Caco-2 (cell line): Measurements from ENCODE around the gene TCF12. TPM values are rescaled to one million over a fixed set of nuclear protein-coding genes. Genes with fewer than 3 reads are reported as not detected.

Source experiments
- BruUV-seq: library from RNA; stranded (reverse); fragments of 400-500 nt; replicated peaks from 2 replicates; lab custom pipeline; 2021; lab: Mats Ljungman, UMichigan
- CTCF ChIA-PET: fragments of 300-600 bp; sonication (Branson Sonifier 250); formaldehyde crosslinking; loops from one replicate; lab custom pipeline; 2022; ENCODE audit warnings: antibody characterized with exemption; lab: Charles Lee
- POLR2A ChIA-PET: fragments of 300-600 bp; sonication (Branson Sonifier 250); formaldehyde crosslinking; loops from one replicate; lab custom pipeline; 2022; ENCODE audit warnings: antibody characterized with exemption; lab: Charles Lee
- DNase-seq, 2 experiments: peaks; one replicate each; pipeline versions ENCODE4 v3.0.0 to v3.0.0-alpha.2; 2020 to 2022
- H3K27me3 ChIP-seq: replicated peaks from 2 replicates; pipeline ENCODE4 v1.6.0; 2011; ENCODE audit warnings: low read length; ENCODE audit not compliant: control insufficient read depth, insufficient read depth
- H3K36me3 ChIP-seq: 2 replicates; pipeline ENCODE4 v1.5.1; 2011; ENCODE audit warnings: low read length; ENCODE audit not compliant: control insufficient read depth, insufficient read depth
- H3K4me1 ChIP-seq: fragments of 250-450 bp; sonication (Bioruptor Pico); 2 replicates; pipeline ENCODE4 v1.5.1; 2020; ENCODE audit warnings: mild to moderate bottlenecking
- H3K4me3 ChIP-seq: 2 replicates; pipeline ENCODE4 v1.5.1; 2011; ENCODE audit warnings: low read depth, mild to moderate bottlenecking, control low read depth, low read length
- H3K9me3 ChIP-seq: fragments of 250-450 bp; sonication (Bioruptor Pico); 2 replicates; pipeline ENCODE4 v1.5.1; 2020; ENCODE audit warnings: mild to moderate bottlenecking, moderate library complexity
- H3K27ac Mint-ChIP-seq: one replicate; pipeline ENCODE4 v1.8.0; 2022; ENCODE audit warnings: mixed read lengths; ENCODE audit not compliant: unreplicated experiment
- H3K27me3 Mint-ChIP-seq: one replicate; pipeline ENCODE4 v1.8.0; 2022; ENCODE audit warnings: mixed read lengths; ENCODE audit not compliant: insufficient read depth, unreplicated experiment
- H3K36me3 Mint-ChIP-seq: one replicate; pipeline ENCODE4 v1.8.0; 2022; ENCODE audit warnings: mild to moderate bottlenecking, mixed read lengths; ENCODE audit not compliant: insufficient read depth, unreplicated experiment
- H3K4me1 Mint-ChIP-seq: one replicate; pipeline ENCODE4 v1.8.0; 2022; ENCODE audit warnings: low read depth, mixed read lengths; ENCODE audit not compliant: unreplicated experiment
- H3K4me3 Mint-ChIP-seq: one replicate; pipeline ENCODE4 v1.8.0; 2022; ENCODE audit warnings: mild to moderate bottlenecking, moderate library complexity, mixed read lengths; ENCODE audit not compliant: unreplicated experiment
- H3K9me3 Mint-ChIP-seq: one replicate; pipeline ENCODE4 v1.8.0; 2022; ENCODE audit warnings: mixed read lengths; ENCODE audit not compliant: unreplicated experiment
- intact Hi-C: fragments of 100-400 bp; cut with micrococcal nuclease; formaldehyde crosslinking; loops from one replicate; pipeline ENCODE4 v1.10.0; 2022; ENCODE audit not compliant: unreplicated experiment
- total RNA-seq: library from RNA; stranded (reverse); gene quantifications from 2 replicates; pipeline ENCODE4 v1.2.3, GENCODE V29; 2022
- TF ChIP-seq, protein P1 (sequence below), 2 experiments: fragments of 200-600 bp in 1 of 2; IDR thresholded peaks; 1 replicate in 1 of 2; 2 replicates in 1 of 2; pipeline versions ENCODE4 v1.5.1 to v1.8.0; 2011 to 2022; ENCODE audit warnings: antibody characterized with exemption in 1 of 2, control low read depth in 1 of 2, inconsistent platforms in 1 of 2, low read depth in 1 of 2, low read length in 1 of 2, mild to moderate bottlenecking in 1 of 2, moderate library complexity in 1 of 2; ENCODE audit not compliant: insufficient read depth in 1 of 2, severe bottlenecking in 1 of 2, unreplicated experiment in 1 of 2

TCF12 gene
- total RNA-seq, 1 experiment from 2014 or later, result 64.4 TPM

- no peaks in the 10 kb centered on the region for H3K9me3 Mint-ChIP-seq
- H3K36me3 Mint-ChIP-seq, result peaks cover 33% of the 10 kb centered on the region
- Histone ChIP-seq H3K4me1 (no peaks in the 10 kb centered on the region), H3K36me3 (no peaks in the 10 kb centered on the region; the same call in 1 of the 2 replicates), H3K9me3 (no peaks in the 10 kb centered on the region), H3K4me3 (no peak overlapping the region), H3K27me3 (no peaks in the 10 kb centered on the region)
- no peak overlapping the region for H3K27ac Mint-ChIP-seq
- no peaks in the 10 kb centered on the region for H3K27me3 Mint-ChIP-seq
- no peak for DNase-seq
- TF ChIP-seq, protein P1, sequence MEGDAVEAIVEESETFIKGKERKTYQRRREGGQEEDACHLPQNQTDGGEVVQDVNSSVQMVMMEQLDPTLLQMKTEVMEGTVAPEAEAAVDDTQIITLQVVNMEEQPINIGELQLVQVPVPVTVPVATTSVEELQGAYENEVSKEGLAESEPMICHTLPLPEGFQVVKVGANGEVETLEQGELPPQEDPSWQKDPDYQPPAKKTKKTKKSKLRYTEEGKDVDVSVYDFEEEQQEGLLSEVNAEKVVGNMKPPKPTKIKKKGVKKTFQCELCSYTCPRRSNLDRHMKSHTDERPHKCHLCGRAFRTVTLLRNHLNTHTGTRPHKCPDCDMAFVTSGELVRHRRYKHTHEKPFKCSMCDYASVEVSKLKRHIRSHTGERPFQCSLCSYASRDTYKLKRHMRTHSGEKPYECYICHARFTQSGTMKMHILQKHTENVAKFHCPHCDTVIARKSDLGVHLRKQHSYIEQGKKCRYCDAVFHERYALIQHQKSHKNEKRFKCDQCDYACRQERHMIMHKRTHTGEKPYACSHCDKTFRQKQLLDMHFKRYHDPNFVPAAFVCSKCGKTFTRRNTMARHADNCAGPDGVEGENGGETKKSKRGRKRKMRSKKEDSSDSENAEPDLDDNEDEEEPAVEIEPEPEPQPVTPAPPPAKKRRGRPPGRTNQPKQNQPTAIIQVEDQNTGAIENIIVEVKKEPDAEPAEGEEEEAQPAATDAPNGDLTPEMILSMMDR (IDR thresholded peaks at IDR 0.05; ENCODE audit: insufficient read depth in 1 of 2, low read depth in 1 of 2, low read length in 1 of 2, severe bottlenecking in 1 of 2, unreplicated experiment in 1 of 2), result no peak
- ChIA-PET CTCF (no interaction called here), POLR2A (no interaction called here)
- BruUV-seq, result no TSS peak
- no peaks in the 10 kb centered on the region for H3K4me1 Mint-ChIP-seq
- intact Hi-C loops, result no loop called here
- no peak overlapping the region for H3K4me3 Mint-ChIP-seq
These were observed 271.0 kb downstream of the TCF12 start for GRCh38 chr15:57189466-57189865.

DNA sequence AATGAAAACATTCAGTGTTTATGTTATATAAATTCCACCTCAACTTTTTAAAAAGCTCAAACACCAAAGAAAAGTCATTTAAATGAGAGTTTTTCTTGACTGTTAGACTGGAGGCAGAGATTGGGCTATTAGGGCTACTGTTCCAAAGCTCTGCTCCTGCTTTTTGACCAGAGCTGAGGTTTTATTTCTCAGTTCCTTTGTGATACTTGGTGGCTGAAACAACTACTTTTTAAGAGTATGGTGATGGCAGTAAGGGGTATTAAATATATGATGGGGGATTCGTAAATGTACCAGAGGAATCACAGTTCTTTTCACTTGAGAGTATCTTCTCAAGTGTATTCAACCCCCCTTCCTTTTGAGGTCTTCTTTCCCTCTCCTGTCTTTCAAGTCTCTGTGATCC lies 271.8 kb downstream of the TCF12 start:
- Mint-ChIP-seq H3K36me3 (peaks cover 30% of the 10 kb centered on the region), H3K27ac (no peak overlapping the region), H3K4me3 (no peak overlapping the region), H3K9me3 (no peaks in the 10 kb centered on the region), H3K27me3 (no peaks in the 10 kb centered on the region), H3K4me1 (no peaks in the 10 kb centered on the region)
- intact Hi-C loops, result no loop called here
- H3K27me3 ChIP-seq, result no peaks in the 10 kb centered on the region
- H3K4me1 ChIP-seq, result no peaks in the 10 kb centered on the region
- DNase-seq, result no peak
- no peak overlapping the region for H3K4me3 ChIP-seq
- no peaks in the 10 kb centered on the region for H3K9me3 ChIP-seq
- no TSS peak for BruUV-seq
- CTCF ChIA-PET, result no interaction called here
- POLR2A ChIA-PET, result no interaction called here
- no peaks in the 10 kb centered on the region; the same call in 1 of the 2 replicates for H3K36me3 ChIP-seq
- TF ChIP-seq, protein P1 (IDR thresholded peaks at IDR 0.05; ENCODE audit: insufficient read depth in 1 of 2, low read depth in 1 of 2, low read length in 1 of 2, severe bottlenecking in 1 of 2, unreplicated experiment in 1 of 2), result no peak

GRCh38 chr15:57193161-57193560 lies 274.7 kb downstream of the TCF12 start:
- no peak for DNase-seq
- no peaks in the 10 kb centered on the region for H3K9me3 ChIP-seq
- TF ChIP-seq, protein P1 (IDR thresholded peaks at IDR 0.05; ENCODE audit: insufficient read depth in 1 of 2, low read depth in 1 of 2, low read length in 1 of 2, severe bottlenecking in 1 of 2, unreplicated experiment in 1 of 2), result no peak
- Mint-ChIP-seq H3K4me3 (no peak overlapping the region), H3K27ac (no peak overlapping the region), H3K9me3 (no peaks in the 10 kb centered on the region), H3K36me3 (peaks cover 22% of the 10 kb centered on the region), H3K4me1 (no peaks in the 10 kb centered on the region), H3K27me3 (no peaks in the 10 kb centered on the region)
- no peaks in the 10 kb centered on the region for H3K36me3 ChIP-seq
- no peak overlapping the region for H3K4me3 ChIP-seq
- intact Hi-C loops, result no loop called here
- POLR2A ChIA-PET, result no interaction called here
- BruUV-seq, result no TSS peak
- no peaks in the 10 kb centered on the region for H3K27me3 ChIP-seq
- CTCF ChIA-PET, result no interaction called here
- no peaks in the 10 kb centered on the region for H3K4me1 ChIP-seq
